Inflammatory macrophage treated with lipopolysaccharide for 4 hours (primary cell): ENCODE data around the gene INTS6L.

ENCODE experiments used
- DNase-seq: peaks from one replicate; pipeline ENCODE4 v3.0.0-alpha.2; 2020

The INTS6L gene, protein sequence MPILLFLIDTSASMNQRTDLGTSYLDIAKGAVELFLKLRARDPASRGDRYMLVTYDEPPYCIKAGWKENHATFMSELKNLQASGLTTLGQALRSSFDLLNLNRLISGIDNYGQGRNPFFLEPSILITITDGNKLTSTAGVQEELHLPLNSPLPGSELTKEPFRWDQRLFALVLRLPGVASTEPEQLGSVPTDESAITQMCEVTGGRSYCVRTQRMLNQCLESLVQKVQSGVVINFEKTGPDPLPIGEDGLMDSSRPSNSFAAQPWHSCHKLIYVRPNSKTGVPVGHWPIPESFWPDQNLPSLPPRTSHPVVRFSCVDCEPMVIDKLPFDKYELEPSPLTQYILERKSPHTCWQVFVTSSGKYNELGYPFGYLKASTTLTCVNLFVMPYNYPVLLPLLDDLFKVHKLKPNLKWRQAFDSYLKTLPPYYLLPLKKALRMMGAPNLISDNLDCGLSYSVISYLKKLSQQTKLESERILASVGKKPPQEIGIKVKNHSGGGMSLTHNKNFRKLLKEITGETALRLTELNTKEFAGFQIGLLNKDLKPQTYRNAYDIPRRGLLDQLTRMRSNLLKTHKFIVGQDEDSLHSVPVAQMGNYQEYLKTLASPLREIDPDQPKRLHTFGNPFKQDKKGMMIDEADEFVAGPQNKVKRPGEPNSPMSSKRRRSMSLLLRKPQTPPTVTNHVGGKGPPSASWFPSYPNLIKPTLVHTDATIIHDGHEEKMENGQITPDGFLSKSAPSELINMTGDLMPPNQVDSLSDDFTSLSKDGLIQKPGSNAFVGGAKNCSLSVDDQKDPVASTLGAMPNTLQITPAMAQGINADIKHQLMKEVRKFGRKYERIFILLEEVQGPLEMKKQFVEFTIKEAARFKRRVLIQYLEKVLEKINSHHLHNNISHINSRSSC

DNA sequence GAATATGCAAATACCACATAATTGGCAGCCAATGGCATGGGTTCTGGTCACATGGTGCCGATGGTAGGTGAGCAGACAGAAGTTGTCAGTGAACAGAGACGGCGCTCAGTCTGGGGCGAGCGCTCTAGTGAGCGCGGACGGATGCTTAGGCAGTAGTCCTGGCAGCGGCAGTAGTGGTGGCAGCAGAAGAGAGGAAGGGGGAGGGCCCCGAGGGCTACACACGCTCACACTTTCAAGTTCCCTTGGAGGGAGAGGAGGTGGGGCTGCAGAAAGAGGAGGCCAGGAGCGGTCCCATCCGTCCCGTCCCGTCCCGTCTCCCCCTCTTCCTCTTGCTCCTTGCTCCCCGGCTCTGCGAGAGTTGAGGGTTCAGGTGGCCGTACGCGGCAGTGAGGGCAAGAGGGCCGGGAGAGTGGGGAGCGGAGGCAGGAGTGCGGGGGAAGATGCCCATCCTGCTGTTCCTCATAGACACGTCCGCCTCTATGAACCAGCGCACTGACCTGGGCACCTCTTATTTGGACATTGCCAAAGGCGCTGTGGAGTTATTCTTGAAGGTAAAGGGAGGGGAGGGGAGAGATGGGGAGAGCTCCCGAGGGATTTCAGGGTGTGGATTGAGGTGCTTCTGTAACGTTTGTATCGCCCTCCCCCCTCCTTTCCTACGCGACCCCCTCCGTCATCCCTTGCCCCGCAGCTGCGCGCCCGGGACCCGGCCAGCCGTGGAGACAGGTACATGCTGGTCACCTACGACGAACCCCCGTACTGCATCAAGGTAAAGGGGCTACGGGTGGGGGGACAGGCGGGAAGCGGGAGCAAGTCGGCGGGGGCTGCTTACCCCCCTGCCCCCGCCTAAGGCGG lies at the start of gene INTS6L:
INTS6L (plus strand) TSS at position 108 of the 852 bp plus-strand sequence; CDS start at position 441, 333 bp downstream.
- DNase-seq = peak; percentile 86

DNA sequence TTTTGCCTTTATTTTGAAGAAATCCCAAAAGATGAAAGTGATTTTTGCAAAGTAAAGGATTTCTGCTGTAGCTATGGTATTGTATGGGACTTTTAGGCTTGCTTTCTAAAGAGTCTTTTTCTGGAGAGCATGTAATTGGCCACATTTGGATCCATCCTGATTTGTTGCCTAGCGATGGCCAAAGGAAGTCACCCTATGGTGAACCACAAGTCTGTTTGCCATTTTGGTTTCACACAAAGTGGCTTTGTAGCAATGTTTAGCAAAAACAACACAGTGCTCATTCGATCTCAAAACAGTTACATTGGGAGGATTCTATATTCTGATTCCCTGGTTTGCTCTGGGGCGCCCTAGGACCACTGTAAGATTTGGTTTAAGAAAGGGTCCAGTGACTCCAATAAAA lies 44.1 kb upstream of the INTS6L start:
- DNase-seq = no peak

DNA sequence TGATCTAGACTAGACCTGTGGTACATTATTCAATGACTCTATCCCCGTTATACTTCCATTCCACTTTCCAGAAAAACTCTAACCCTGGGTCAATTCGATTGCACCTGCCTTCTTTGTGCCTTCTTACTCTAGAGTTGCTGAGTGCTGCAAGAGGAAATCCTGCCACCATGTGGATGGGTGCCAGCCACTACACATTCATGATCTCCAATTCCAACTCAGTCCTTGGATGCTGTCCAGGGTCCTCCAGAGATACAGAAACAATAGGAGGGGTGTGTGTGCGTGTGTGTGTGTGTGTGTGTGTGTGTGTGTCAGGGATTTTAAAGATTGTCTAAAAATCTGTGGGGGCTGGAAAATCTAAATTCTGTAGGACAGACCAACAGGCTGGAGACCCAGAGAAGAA lies 42.9 kb upstream of the INTS6L start:
- peak; percentile 13 for DNase-seq

DNA sequence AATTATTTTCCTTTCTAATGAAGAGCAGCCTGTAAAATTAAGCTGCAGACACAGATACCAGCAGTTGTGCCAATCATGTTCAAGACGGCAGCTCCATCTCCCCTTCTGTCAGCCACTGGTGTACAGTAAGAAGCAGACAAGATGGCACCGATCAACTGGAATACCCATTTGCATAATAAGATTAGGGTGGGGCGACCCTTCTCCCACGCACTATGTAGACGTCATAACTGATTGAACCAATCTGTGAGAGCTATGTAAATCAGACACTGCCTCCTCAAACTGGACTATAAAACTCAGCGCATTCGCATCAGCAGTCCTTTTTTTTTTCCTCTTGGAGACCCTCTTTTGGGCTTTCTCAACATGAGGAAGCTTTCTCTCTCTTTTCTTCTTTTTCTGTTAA lies 40.4 kb upstream of the INTS6L start:
- no peak for DNase-seq

DNA sequence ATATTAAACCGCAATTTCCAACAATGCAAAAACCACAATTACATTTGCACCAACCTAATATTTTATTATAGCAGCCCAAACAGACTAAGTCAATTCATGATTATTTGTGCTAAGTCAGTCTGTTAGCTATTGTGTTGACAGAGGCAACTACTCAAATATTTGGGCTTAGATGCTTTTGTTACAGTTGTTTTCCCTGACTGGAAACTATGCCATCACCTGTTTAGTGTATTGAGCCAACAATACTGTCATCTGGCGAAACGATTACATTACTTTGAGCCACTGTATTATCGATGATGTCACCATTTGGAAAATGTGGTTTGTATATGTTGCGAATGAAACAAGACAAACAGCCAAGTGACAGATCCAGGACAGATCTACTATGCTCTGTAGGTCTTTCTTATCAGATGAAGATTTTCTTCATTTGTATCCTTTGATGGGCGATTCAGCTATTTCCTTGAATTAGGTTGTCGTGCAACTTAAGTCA lies 38.7 kb upstream of the INTS6L start:
- DNase-seq = no peak

DNA sequence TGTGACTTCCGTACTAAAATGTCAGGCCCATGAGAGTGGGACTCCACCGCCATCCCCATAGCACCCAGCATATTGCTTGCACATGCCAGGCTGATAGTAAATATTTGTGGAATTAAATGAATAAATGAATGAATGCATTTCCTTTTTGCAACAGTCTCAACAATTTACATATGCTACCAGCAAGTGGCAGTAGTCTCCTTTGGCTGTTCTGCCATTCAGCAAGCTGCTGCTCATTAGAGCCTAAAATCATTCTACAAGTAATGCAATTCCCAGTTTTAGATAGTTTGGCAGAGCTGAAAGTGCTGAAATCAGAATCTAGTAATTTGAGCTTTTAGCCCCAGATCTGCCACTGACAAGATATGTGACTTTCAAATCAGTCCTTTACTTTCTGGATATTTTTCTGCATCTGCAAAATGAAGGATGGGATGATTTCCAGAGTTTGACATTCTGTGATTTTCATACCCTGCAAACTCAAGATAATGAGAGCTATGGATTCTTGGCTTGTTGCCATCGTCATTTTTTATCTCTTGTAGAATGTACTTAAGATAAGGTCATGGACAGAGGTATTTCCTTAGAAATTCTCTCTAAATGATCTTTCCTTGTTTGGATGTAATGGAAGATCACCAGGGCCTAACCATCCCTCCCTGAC lies 35.7 kb upstream of the INTS6L start:
- peak; percentile 39 for DNase-seq

DNA sequence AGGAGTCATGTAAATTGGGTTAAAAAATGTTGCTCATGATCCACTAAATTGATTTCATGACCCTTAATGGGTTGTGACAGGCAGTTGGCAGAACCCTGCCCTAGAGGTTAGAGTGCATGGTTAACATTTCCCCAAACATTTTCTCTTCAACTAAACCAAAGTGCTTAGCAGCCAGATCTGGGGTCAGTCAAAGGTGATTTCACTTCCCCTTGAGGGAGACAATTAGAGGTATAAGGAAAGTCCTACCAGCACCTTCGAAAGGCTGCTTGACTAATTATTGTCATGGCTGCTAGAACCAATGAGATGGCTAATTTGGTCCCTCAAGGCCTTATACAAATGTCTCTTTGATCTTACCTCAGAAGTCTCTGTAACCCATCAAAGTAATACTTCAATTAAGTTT lies 30.9 kb upstream of the INTS6L start:
- no peak for DNase-seq

DNA sequence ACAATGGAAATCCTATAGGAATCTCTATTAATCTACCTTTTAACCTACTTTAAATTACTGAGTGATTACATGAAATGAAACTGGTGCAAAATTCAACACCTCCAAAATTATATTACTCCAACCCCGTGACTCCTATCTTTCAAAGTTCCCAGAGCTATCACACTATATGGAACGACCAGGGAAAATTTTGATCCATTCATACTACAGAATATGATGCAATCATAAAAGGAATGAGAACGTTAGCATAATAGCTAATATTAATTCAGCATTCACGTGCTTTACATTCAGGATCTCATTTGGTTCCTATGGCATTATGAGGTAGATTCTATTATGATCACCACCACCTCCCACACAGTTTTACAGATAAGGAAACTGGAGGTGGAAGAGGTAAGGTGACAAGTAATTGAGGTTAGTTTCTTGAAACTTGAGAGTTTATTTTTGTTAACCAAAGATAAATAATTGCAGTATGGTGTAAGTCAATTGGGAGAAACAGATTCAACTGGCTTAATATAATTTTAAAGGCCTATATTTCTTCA lies 29.4 kb upstream of the INTS6L start:
- DNase-seq = no peak

DNA sequence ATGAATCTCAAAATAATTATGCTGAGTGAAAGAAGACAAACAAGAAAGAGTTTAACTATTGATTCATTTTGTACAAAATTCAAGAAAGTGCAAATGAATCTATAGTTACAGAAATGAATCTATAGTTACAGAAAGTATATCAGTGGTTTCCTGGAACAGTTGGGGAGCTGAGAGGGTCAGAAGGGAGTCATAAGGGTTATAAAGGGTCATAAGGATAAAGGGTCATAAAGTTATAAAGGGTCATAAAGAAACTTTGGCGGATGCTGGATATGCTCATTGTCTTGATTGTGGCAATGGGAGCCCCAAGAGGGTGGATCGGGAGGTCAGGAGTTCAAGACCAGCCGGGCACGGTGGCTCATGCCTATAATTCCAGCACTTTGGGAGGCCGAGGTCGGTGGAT lies 26.0 kb upstream of the INTS6L start:
- DNase-seq = no peak

DNA sequence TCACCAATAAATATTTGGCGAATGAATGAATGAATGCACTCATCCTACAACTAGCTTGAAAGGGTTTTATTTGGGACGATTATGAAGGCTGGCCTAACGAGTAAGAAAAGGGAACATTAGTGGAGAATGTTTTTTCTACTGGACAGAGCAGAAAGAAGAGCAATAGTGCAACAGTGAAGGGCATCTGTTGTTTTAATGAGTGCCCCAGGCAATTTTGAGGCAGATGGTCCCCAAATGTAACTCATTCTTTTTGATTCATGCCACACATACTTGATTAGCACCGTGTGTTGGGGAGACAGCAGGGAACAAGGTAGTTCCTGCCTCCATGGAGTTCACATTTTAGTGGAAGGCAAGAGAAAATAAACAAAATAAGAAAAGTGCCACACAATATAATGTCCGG lies 22.7 kb upstream of the INTS6L start:
- no peak for DNase-seq

DNA sequence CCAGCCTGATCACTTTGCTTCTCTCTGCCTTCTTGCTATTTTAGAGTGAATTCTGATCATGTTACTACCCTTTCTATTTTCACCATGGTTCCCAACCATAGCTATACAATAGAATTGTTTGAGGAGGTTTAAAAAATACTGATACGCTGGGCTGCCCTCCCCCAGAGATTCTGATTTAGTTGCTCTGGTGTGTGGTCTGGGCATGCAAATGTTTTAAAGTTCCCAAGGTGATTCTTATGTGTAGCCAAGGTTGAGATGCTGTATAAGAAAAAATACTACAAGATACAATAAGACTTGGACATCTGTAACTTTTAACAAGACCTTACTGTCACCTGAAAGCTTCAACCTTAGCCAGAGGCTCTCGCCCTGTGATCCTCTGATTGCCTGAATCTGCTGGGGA lies 22.2 kb upstream of the INTS6L start:
- no peak for DNase-seq

DNA sequence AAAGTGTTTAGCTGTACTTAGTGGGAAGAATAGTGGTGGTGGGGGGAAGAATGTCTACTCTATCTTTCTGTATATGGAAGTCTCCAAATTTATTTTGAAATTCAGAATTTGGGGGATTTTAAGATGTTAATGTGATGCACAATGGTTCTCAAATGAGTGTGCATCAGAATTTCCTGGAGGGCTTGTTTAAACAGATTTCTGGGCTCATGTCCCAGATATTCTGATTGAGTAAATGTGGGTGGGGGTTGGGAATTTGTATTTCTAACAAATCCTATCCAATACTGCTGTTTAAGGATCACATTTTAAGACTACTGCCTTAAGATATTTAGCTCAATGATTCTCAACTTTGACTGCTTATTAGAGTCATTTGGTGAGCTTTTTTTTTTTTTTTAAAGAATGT lies 15.1 kb upstream of the INTS6L start:
- DNase-seq = no peak

DNA sequence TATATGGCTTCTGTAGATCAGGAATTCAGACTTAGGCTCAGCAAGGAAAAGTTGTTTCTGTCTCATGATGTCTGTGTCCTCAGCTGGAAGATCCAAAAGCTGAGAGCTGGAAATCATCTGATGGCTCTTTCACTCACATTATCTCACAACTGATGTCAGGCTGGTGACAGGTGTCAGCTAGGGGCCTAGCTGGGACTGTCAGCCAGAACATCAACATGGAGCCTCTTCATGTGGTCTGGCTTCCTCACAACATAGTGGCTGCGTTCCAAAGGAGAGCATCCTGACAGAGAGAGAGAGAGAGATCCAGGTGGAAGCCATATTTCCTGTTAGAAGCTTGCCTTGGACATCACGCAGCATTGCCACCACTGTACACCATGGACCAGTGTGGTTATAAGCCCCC lies 10.6 kb upstream of the INTS6L start:
- DNase-seq = no peak

DNA sequence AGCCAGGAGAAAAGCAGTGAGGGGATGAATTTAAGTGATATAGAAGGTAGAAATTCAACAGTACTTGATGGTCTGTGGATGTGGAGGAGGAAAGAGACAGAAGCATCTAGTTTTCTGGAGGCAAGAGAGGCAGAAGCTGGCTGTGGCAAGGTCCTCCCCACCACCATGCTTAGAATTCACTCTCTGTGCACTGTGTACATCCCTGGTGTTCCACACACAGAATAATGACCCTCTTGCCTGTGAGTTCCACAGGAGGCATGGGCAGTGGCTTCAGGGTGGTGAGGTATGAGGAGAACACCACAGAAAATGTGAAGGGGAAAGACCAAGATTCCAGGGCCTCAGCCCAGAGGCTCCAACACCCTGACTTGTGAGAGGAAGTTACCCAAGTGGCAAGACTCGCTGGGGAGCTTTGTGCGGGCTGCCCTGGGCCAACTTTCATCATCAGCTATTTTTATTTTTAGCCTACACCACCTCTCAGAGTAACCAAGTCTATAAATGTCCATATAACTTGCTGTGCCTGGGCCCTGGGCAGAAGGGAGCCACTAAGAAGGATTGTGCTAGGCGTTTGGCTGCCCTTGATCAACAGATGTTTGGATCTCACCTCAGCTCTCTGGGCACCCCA lies 7.8 kb upstream of the INTS6L start:
- DNase-seq = peak; percentile 26

DNA sequence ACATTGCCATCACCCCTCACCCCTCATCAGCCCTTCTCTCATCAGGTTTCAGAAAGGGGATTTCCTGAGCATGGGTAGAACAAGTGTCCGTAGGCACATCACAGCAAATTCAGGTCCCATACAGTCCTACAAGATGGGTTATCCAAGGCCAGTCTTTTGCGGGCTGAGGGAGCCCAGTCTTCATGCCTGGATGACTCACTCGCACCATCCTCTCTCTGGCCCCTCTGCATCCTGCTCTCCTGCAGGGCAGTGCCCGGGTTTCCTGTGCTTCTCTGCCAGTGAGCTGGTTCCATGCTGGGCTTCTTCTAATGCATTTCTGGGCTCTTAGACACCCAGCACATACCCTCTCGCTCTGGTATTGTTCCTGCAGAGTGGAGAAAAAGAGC lies 7.3 kb upstream of the INTS6L start:
- no peak for DNase-seq

DNA sequence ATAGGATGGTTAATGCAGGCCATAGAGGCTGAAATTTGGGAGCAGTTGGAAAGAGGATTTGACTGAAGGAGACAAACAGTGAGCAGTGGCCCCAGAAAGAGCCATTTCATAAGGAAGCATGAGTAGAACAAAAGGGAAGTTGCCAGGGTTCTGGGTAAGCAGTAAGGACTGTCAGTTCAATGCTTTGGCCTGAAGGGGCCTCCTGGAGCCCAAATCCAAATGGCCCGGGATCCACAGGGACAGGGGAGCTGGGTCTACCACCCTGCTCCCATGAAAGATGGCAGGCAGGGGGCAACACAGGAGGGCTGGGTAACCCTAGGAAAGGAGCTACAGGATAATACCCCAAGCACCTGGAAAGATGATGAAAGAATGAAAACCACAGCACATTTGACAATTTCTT lies 4.1 kb upstream of the INTS6L start:
- DNase-seq = peak; percentile 48

DNA sequence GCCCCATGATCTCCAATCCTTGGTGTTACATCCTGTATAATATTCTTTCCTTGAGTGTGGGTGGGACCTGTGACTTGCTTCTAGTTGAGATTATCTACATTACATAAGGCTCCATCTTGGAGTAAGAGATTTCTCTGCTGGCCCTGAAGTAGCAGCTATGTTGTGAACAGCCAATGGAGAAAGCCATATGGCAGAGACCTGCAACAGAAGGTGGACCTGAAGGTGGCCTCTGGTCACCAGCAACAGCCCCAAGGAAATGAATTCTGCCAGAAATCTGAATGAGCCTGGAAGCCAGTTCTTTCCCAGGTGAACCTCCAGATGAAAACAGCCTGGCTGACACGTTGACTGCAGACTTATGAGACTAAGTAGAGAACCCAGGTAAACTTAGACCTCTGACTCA lies 2.3 kb upstream of the INTS6L start:
- DNase-seq = no peak

DNA sequence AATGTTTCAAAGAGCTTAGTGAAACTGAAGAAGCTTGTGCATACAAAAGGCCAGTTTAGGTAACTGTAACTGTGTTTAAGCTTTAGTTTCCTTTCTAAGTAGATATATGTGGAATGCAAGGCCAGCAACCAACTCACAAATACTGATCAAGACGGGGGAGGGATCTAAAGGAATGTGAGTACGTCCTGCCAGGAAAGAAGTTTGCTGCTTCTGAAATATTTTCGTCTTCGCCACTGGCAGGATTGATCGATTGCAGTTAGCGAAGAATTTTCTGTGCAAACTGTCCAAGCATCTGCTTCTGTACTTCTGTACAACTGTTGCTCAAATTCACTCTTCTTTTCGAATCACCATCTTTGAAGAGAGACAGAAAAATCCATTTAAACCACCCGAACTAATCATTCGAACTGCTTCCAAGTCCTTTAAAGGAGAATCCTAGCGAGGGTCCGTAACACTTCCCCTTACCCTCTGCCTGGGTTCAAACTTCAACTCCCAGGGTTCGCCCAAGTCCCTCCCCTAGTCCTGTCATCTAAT lies 373 bp upstream of the INTS6L start:
- DNase-seq = no peak

DNA sequence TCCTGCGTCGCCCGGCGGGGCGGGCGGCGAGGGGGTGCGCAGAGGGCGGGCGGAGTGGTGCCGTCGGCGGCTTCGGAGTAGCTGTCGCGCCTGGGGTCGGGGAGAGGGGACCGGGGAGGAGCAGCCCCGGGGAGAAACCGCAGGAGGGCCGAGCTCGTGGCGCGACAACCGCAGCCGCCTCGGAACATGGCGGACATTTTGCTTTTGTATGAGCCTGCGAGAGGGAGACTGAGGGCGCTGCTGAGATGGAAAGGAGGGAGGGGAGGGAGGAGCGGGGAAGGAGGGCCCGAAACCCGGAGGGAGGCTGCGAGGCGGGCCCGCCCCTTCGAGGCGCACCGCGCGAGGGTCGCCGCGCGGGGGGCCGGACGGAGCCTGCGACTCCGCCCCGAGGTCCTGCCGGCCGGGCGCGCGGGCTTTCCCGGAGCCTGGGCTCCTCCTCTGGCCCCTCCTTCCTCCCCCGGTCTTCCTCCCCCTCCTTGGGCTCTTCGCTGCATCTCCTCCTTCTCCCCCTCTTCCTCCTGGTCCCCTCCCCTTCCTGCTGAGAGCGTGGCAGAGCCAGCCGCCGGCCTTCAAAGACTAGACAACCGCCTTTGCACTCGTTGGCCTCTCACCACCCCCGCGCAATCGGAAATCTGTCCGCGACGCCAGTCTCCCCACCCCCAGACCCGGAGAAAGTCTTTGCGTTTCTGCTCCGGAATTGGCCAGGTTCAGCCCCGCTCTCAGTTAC lies 1.1 kb downstream of the INTS6L start:
- peak; percentile 86 for DNase-seq

DNA sequence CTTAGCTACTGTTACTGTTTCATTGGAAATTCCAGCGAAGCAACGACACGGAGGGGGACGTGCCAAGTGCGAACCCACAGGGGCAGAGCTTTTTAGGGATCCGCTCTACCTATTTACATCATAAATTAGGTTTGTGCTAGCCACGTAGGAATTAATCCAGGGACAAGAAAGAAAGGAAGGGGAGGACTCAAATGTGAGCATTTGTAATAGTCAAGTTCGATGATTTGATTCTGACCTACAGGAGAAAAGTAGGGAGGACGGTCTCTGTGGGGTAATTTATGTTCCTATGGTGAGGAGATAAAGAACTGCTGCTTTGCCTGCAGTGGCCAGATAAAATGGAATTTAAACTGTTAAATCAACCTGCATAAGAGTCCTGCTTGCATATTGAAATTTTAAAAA lies 1.7 kb downstream of the INTS6L start:
- no peak for DNase-seq
